Loucy (cell line): ENCODE measurements around the gene HS6ST3.

Source experiments
- H2AFZ ChIP-seq: fragments of 200-600 bp; sonication (generic); 2 replicates; pipeline ENCODE4 v1.6.0; 2016; ENCODE audit warnings: antibody characterized with exemption, mild to moderate bottlenecking, low read length, moderate library complexity
- H3F3A ChIP-seq: fragments of 200-600 bp; 2 replicates; pipeline ENCODE4 v1.6.0; 2016; ENCODE audit warnings: antibody characterized with exemption, low read depth, mild to moderate bottlenecking
- H3K27me3 ChIP-seq: fragments of 200-600 bp; sonication (generic); 2 replicates; pipeline ENCODE4 v1.6.1; 2014; ENCODE audit warnings: low read length, mild to moderate bottlenecking; ENCODE audit not compliant: insufficient read depth, poor library complexity, severe bottlenecking
- H3K36me3 ChIP-seq: fragments of 200-600 bp; sonication (generic); 2 replicates; pipeline ENCODE4 v1.6.1; 2016; ENCODE audit warnings: low read length; ENCODE audit not compliant: insufficient read depth
- H3K4me1 ChIP-seq: fragments of 200-600 bp; sonication (generic); 2 replicates; pipeline ENCODE4 v1.5.1; 2014; ENCODE audit warnings: low read length, mild to moderate bottlenecking; ENCODE audit not compliant: insufficient read depth, poor library complexity, severe bottlenecking
- H3K4me2 ChIP-seq: fragments of 200-600 bp; sonication (generic); 2 replicates; pipeline ENCODE4 v1.6.0; 2014; ENCODE audit warnings: antibody characterized with exemption, low read length, low read depth, mild to moderate bottlenecking; ENCODE audit not compliant: poor library complexity, severe bottlenecking
- H3K4me3 ChIP-seq: fragments of 200-600 bp; sonication (generic); 2 replicates; pipeline ENCODE4 v1.5.1; 2014; ENCODE audit warnings: low read length, mild to moderate bottlenecking, mixed read lengths; ENCODE audit not compliant: poor library complexity, severe bottlenecking
- H3K79me2 ChIP-seq: fragments of 200-600 bp; sonication (generic); 2 replicates; pipeline ENCODE4 v1.6.1; 2014; ENCODE audit warnings: low read length; ENCODE audit not compliant: insufficient read depth
- H3K9ac ChIP-seq: fragments of 200-600 bp; sonication (generic); 2 replicates; pipeline ENCODE4 v1.6.0; 2014; ENCODE audit warnings: mild to moderate bottlenecking, low read depth, low read length, moderate library complexity; ENCODE audit not compliant: poor library complexity, severe bottlenecking
- H3K9me2 ChIP-seq: fragments of 200-600 bp; sonication (generic); replicated peaks from 2 replicates; pipeline ENCODE4 v1.6.1; 2016; ENCODE audit warnings: low read depth, low read length, mixed read lengths
- H3K9me3 ChIP-seq: fragments of 200-600 bp; sonication (generic); 2 replicates; pipeline ENCODE4 v1.6.1; 2014; ENCODE audit warnings: mild to moderate bottlenecking, antibody characterized with exemption, low read length, low read depth; ENCODE audit not compliant: insufficient read depth
- H4K20me1 ChIP-seq: fragments of 200-600 bp; sonication (generic); 2 replicates; pipeline ENCODE4 v1.6.0; 2014; ENCODE audit warnings: antibody characterized with exemption, low read length, mild to moderate bottlenecking; ENCODE audit not compliant: insufficient read depth, poor library complexity, severe bottlenecking
- CTCF ChIP-seq: fragments of 200-600 bp; sonication (generic); conservative IDR thresholded peaks from 2 replicates; pipeline ENCODE4 v1.5.1; 2014; ENCODE audit warnings: mild to moderate bottlenecking, antibody characterized with exemption, low read length
- EZH2phosphoT487 ChIP-seq: fragments of 200-600 bp; IDR thresholded peaks from 2 replicates; pipeline ENCODE4 v1.6.1; 2018; ENCODE audit warnings: antibody characterized with exemption, mild to moderate bottlenecking, moderate library complexity, borderline replicate concordance

HS6ST3 gene

GRCh38 chr13:96749825-96750224 lies 659.9 kb downstream of the HS6ST3 start:
- Histone ChIP-seq H3K4me2 (no peak overlapping the region), H3K27me3 (no peaks in the 10 kb centered on the region), H3K36me3 (no peaks in the 10 kb centered on the region), H3F3A (no peaks in the 10 kb centered on the region), H4K20me1 (no peaks in the 10 kb centered on the region), H2AFZ (no peak overlapping the region), H3K9me2 (no peaks in the 10 kb centered on the region), H3K9me3 (no peaks in the 10 kb centered on the region; the same call in 1 of the 2 replicates), H3K9ac (no peak overlapping the region), H3K4me1 (no peaks in the 10 kb centered on the region), H3K79me2 (no peaks in the 10 kb centered on the region), H3K4me3 (no peak overlapping the region)
- no peak for TF ChIP-seq CTCF
- TF ChIP-seq EZH2phosphoT487 = no peak

GRCh38 chr13:96751089-96751488 lies 661.2 kb downstream of the HS6ST3 start:
- H3K4me2 ChIP-seq = no peak overlapping the region
- TF ChIP-seq EZH2phosphoT487 (no peak), CTCF (no peak)
- no peaks in the 10 kb centered on the region for H3K4me1 ChIP-seq
- no peaks in the 10 kb centered on the region for H3K79me2 ChIP-seq
- no peaks in the 10 kb centered on the region for H3K27me3 ChIP-seq
- no peaks in the 10 kb centered on the region for H3F3A ChIP-seq
- H2AFZ ChIP-seq = no peak overlapping the region
- no peaks in the 10 kb centered on the region; the same call in 1 of the 2 replicates for H3K9me3 ChIP-seq
- H3K9me2 ChIP-seq = no peaks in the 10 kb centered on the region
- H3K9ac ChIP-seq = no peak overlapping the region
- H4K20me1 ChIP-seq = no peaks in the 10 kb centered on the region
- no peak overlapping the region for H3K4me3 ChIP-seq
- H3K36me3 ChIP-seq = no peaks in the 10 kb centered on the region

GRCh38 chr13:96762876-96763275 lies 673.0 kb downstream of the HS6ST3 start:
- TF ChIP-seq EZH2phosphoT487 (no peak), CTCF (no peak)
- no peaks in the 10 kb centered on the region for H3K27me3 ChIP-seq

More at GRCh38 chr13:96762876-96763275, 673.0 kb downstream of the HS6ST3 start:
- Histone ChIP-seq H3K36me3 (no peaks in the 10 kb centered on the region), H3K9ac (no peak overlapping the region), H3K9me2 (no peaks in the 10 kb centered on the region), H3F3A (no peaks in the 10 kb centered on the region), H3K4me2 (no peak overlapping the region), H3K79me2 (no peaks in the 10 kb centered on the region), H3K4me1 (no peaks in the 10 kb centered on the region), H3K4me3 (no peak overlapping the region), H3K9me3 (no peaks in the 10 kb centered on the region), H2AFZ (no peak overlapping the region), H4K20me1 (no peaks in the 10 kb centered on the region)
